GM10266 (cell line): ENCODE results near the gene HDAC4.

ENCODE experiments used
- DNase-seq: peaks from one replicate; pipeline ENCODE4 v3.0.0; 2012; ENCODE audit errors: extremely low spot score
- CTCF ChIP-seq: IDR thresholded peaks from 2 replicates; pipeline ENCODE4 v1.5.1; 2012; ENCODE audit warnings: mild to moderate bottlenecking, low read depth; ENCODE audit not compliant: control insufficient read depth, insufficient read depth; ENCODE audit errors: missing control alignments

Gene HDAC4

GRCh38 chr2:239190361-239190760 lies 210.5 kb downstream of the HDAC4 start:
- no peak for TF ChIP-seq CTCF
- DNase-seq = no peak

- TF ChIP-seq CTCF = no peak
Observed at GRCh38 chr2:239189711-239190131, 211.1 kb downstream of the HDAC4 start.

GRCh38 chr2:239188536-239188935 lies 212.3 kb downstream of the HDAC4 start:
- DNase-seq = no peak
- TF ChIP-seq CTCF = no peak

More at GRCh38 chr2:239189711-239190131, 211.1 kb downstream of the HDAC4 start:
- no peak for DNase-seq

- DNase-seq = no peak
- no peak for TF ChIP-seq CTCF
Observed at GRCh38 chr2:239187464-239188253, 213.2 kb downstream of the HDAC4 start.

- no peak for TF ChIP-seq CTCF
- DNase-seq = no peak
Observed at GRCh38 chr2:239186516-239187357, 214.1 kb downstream of the HDAC4 start.

- no peak for DNase-seq
- no peak for TF ChIP-seq CTCF
Observed at GRCh38 chr2:239184968-239185903, 215.6 kb downstream of the HDAC4 start.
